SK-N-SH (cell line): ENCODE results near the gene IGFBP7. TPM values are rescaled to one million over a fixed set of nuclear protein-coding genes. Genes with fewer than 3 reads are reported as not detected.

Experiments used
- CTCF ChIA-PET: fragments of 300-600, 350-600 bp; formaldehyde crosslinking; extraction: SDS; loops from one replicate; lab custom pipeline; 2021; lab: Yijun Ruan, JAX
- POLR2A ChIA-PET: fragments of 350-600 bp; sonication (Branson Sonifier 250); formaldehyde crosslinking; extraction: SDS; loops from one replicate; lab custom pipeline; 2020; ENCODE audit warnings: antibody characterized with exemption, inconsistent platforms; lab: Yijun Ruan, JAX
- DNase-seq: peaks from one replicate; pipeline ENCODE4 v3.0.0; 2012
- H2AFZ ChIP-seq: fragments of 200-600 bp; sonication (generic); 2 replicates; pipeline ENCODE4 v1.8.1; 2016; ENCODE audit warnings: antibody characterized with exemption, mild to moderate bottlenecking, low read depth
- H3F3A ChIP-seq: fragments of 200-600 bp; sonication (generic); replicated peaks from 2 replicates; pipeline ENCODE3; 2016; ENCODE audit warnings: antibody characterized with exemption, mild to moderate bottlenecking; ENCODE audit not compliant: insufficient read depth
- H3K27ac ChIP-seq, 2 experiments: fragments of 200-500 bp in 1 of 2; fragments of 200-600 bp in 1 of 2; sonication (Bioruptor generic) in 1 of 2; sonication (generic), shearing (Covaris generic) in 1 of 2; 2 replicates each; pipeline versions ENCODE4 v1.5.1 to v1.6.1; 2014 to 2016; ENCODE audit warnings: low read depth in 2 of 2, inconsistent platforms in 1 of 2, low read length in 1 of 2, mild to moderate bottlenecking in 1 of 2, mixed read lengths in 1 of 2
- H3K27me3 ChIP-seq: fragments of 200-600 bp; sonication (generic), shearing (Covaris generic); 2 replicates; pipeline ENCODE4 v1.6.1; 2016; ENCODE audit warnings: mixed run types; ENCODE audit not compliant: insufficient read depth
- H3K36me3 ChIP-seq, 2 experiments: fragments of 200-500 bp in 1 of 2; fragments of 200-600 bp in 1 of 2; sonication (Bioruptor generic) in 1 of 2; sonication (generic) in 1 of 2; replicated peaks in 1 of 2; 2 replicates each; pipeline versions ENCODE3 to v1.5.1; 2014 to 2016; ENCODE audit warnings: low read length in 1 of 2, mild to moderate bottlenecking in 1 of 2; ENCODE audit not compliant: insufficient read depth in 2 of 2, control insufficient read depth in 1 of 2
- H3K4me1 ChIP-seq, 2 experiments: fragments of 200-500 bp in 1 of 2; fragments of 200-600 bp in 1 of 2; sonication (Bioruptor generic) in 1 of 2; sonication (generic), shearing (Covaris generic) in 1 of 2; 2 replicates each; pipeline versions ENCODE4 v1.5.1 to v1.6.1; 2014 to 2016; ENCODE audit warnings: low read depth in 1 of 2, low read length in 1 of 2, mixed run types in 1 of 2; ENCODE audit not compliant: insufficient read depth in 2 of 2, control insufficient read depth in 1 of 2
- H3K4me2 ChIP-seq: fragments of 200-600 bp; sonication (generic), shearing (Covaris generic); 2 replicates; pipeline ENCODE4 v1.6.1; 2017; ENCODE audit warnings: mixed run types
- H3K4me3 ChIP-seq, 2 experiments: fragments of 200-500 bp in 1 of 2; fragments of 200-600 bp in 1 of 2; sonication (Bioruptor generic) in 1 of 2; sonication (generic), shearing (Covaris generic) in 1 of 2; 2 replicates each; pipeline versions ENCODE4 v1.5.1 to v1.8.1; 2014 to 2016; ENCODE audit warnings: low read depth in 2 of 2, inconsistent platforms in 1 of 2, low read length in 1 of 2, mild to moderate bottlenecking in 1 of 2, mixed read lengths in 1 of 2, moderate library complexity in 1 of 2
- H3K79me2 ChIP-seq: fragments of 200-600 bp; sonication (generic); 2 replicates; pipeline ENCODE4 v1.8.1; 2017; ENCODE audit warnings: mild to moderate bottlenecking; ENCODE audit not compliant: insufficient read depth
- H3K9ac ChIP-seq: fragments of 200-600 bp; sonication (generic); 2 replicates; pipeline ENCODE4 v1.6.1; 2017; ENCODE audit warnings: mixed run types
- H3K9me2 ChIP-seq: fragments of 200-600 bp; sonication (generic); 2 replicates; pipeline ENCODE4 v1.6.1; 2017; ENCODE audit warnings: mixed run types
- H3K9me3 ChIP-seq: fragments of 200-600 bp; sonication (generic); 2 replicates; pipeline ENCODE4 v1.6.1; 2017; ENCODE audit warnings: mixed run types, mild to moderate bottlenecking, moderate library complexity
- H4K20me1 ChIP-seq: fragments of 200-600 bp; sonication (generic); 2 replicates; pipeline ENCODE4 v1.6.1; 2017; ENCODE audit warnings: mild to moderate bottlenecking, mixed run types; ENCODE audit not compliant: insufficient read depth
- ELF1 ChIP-seq: IDR thresholded peaks from 2 replicates; pipeline ENCODE4 v1.4.0; 2012
- EP300 ChIP-seq, 2 experiments: IDR thresholded peaks; 2 replicates each; pipeline versions ENCODE4 v1.4.0 to v1.6.1; 2012; ENCODE audit warnings: borderline replicate concordance in 1 of 2, low read depth in 1 of 2, low read length in 1 of 2
- EZH2phosphoT487 ChIP-seq: fragments of 200-600 bp; sonication (generic); IDR thresholded peaks from 2 replicates; pipeline ENCODE4 v1.6.1; 2017; ENCODE audit warnings: low read depth, mixed run types, mild to moderate bottlenecking, antibody characterized with exemption, moderate library complexity, borderline replicate concordance
- IRF3 ChIP-seq: fragments of 150-350 bp; IDR thresholded peaks from 2 replicates; pipeline ENCODE4 v1.6.1; 2016; ENCODE audit warnings: mild to moderate bottlenecking, low read depth, low read length
- JUND ChIP-seq: IDR thresholded peaks from 2 replicates; pipeline ENCODE4 v1.4.0; 2012
- MAX ChIP-seq: IDR thresholded peaks from 2 replicates; pipeline ENCODE4 v1.4.0; 2012; ENCODE audit warnings: low read depth
- MEF2A ChIP-seq: IDR thresholded peaks from 2 replicates; pipeline ENCODE4 v1.4.0; 2012; ENCODE audit warnings: low read depth, borderline replicate concordance
- NFIC ChIP-seq: IDR thresholded peaks from 2 replicates; pipeline ENCODE4 v1.4.0; 2012; ENCODE audit warnings: borderline replicate concordance
- NRF1 ChIP-seq: IDR thresholded peaks from 2 replicates; pipeline ENCODE4 v1.6.1; 2012; ENCODE audit warnings: low read depth, mild to moderate bottlenecking, low read length
- RFX5 ChIP-seq: IDR thresholded peaks from 2 replicates; pipeline ENCODE4 v1.6.1; 2012; ENCODE audit warnings: mild to moderate bottlenecking, improper control_type of control experiment, low read length
- RXRA ChIP-seq: IDR thresholded peaks from 2 replicates; pipeline ENCODE4 v1.4.0; 2012; ENCODE audit warnings: low read depth, mild to moderate bottlenecking, borderline replicate concordance
- SMC3 ChIP-seq: IDR thresholded peaks from 2 replicates; pipeline ENCODE4 v1.6.1; 2012; ENCODE audit warnings: low read depth, low read length, improper control_type of control experiment
- TEAD4 ChIP-seq: IDR thresholded peaks from 2 replicates; pipeline ENCODE4 v1.4.0; 2012; ENCODE audit warnings: mild to moderate bottlenecking, borderline replicate concordance; ENCODE audit not compliant: insufficient read depth
- USF2 ChIP-seq: fragments of 150-350 bp; IDR thresholded peaks from 2 replicates; pipeline ENCODE4 v1.6.1; 2017; ENCODE audit warnings: antibody characterized with exemption, low read length, low read depth, borderline replicate concordance
- YY1 ChIP-seq: IDR thresholded peaks from 2 replicates; pipeline ENCODE4 v1.4.0; 2012; ENCODE audit warnings: low read depth, mild to moderate bottlenecking
- WGBS: methylation state at CpG from one replicate; pipeline ENCODE4 v1.1.6; 2017; ENCODE audit warnings: low lambda C conversion rate; 5-methylcytosine and 5-hydroxymethylcytosine counted together
- polyA plus RNA-seq, 3 experiments: library from polyadenylated mRNA; depleted of rRNA; stranded (reverse); fragments of >200 nt; gene quantifications; 2 replicates each; pipeline ENCODE4 v1.2.3, GENCODE V29; 2012

IGFBP7 gene
- polyA plus RNA-seq, 1 of the 3 experiments (the other 2 are of a cell fraction): 0.38 TPM

- Histone ChIP-seq H3K4me2 (no peak overlapping the region), H3K9ac (no peak overlapping the region), H3K79me2 (peaks cover 20% of the 10 kb centered on the region), H3K9me2 (no peaks in the 10 kb centered on the region), H2AFZ (no peak overlapping the region), H3K4me3 (no peak overlapping the region), H3K27me3 (no peaks in the 10 kb centered on the region), H3K9me3 (no peaks in the 10 kb centered on the region), H3K36me3 (peaks cover 71 to 87% of the 10 kb centered on the region in 2 experiments), H3K4me1 (no peaks in the 10 kb centered on the region), H3F3A (peaks cover 19% of the 10 kb centered on the region), H3K27ac (no peak overlapping the region), H4K20me1 (no peaks in the 10 kb centered on the region)
- WGBS: 92% methylated on average over 4 of the region's 4 CpGs
- TF ChIP-seq JUND (no peak), NFIC (no peak), MEF2A (no peak)
- CTCF ChIA-PET: interaction anchor here (0.7 to 1.5 kb wide), 3 partner anchors 25 to 1194 kb away, joined by 3 to 7 read pairs (median 6); no protein-coding TSS in a partner anchor
- POLR2A ChIA-PET: no interaction called here
- no peak for DNase-seq
Observed at GRCh38 chr4:57013543-57014120, 96.6 kb downstream of the IGFBP7 start.

- no peaks in the 10 kb centered on the region for H3K27me3 ChIP-seq
- peaks cover 56 to 83% of the 10 kb centered on the region in 2 experiments for H3K36me3 ChIP-seq
- no peak overlapping the region for H3K4me2 ChIP-seq
- no peak for TF ChIP-seq ELF1
- TF ChIP-seq YY1: no peak
- TF ChIP-seq RXRA: no peak
- no peak for TF ChIP-seq MAX
- TF ChIP-seq USF2: no peak
- TF ChIP-seq TEAD4: no peak
- TF ChIP-seq RFX5: no peak
- TF ChIP-seq SMC3: no peak
- no peak for TF ChIP-seq EZH2phosphoT487
- no peak for TF ChIP-seq IRF3
- no peak for TF ChIP-seq NRF1
- TF ChIP-seq EP300 (IDR thresholded peaks at IDR 0.05; ENCODE audit: borderline replicate concordance in 1 of 2, low read depth in 1 of 2, low read length in 1 of 2): no peak
- no peak overlapping the region for H3K4me3 ChIP-seq
- H3K27ac ChIP-seq: no peak overlapping the region
- H3K79me2 ChIP-seq: peaks cover 67% of the 10 kb centered on the region
- no peaks in the 10 kb centered on the region for H3K4me1 ChIP-seq
- 100% methylated on average over 1 of the region's 1 CpG for WGBS
- no peaks in the 10 kb centered on the region for H4K20me1 ChIP-seq
- H3K9me3 ChIP-seq: no peaks in the 10 kb centered on the region
- POLR2A ChIA-PET: no interaction called here
- no peak for DNase-seq
- H3F3A ChIP-seq: peaks cover 9% of the 10 kb centered on the region
- no peaks in the 10 kb centered on the region for H3K9me2 ChIP-seq
- no peak overlapping the region for H2AFZ ChIP-seq
- CTCF ChIA-PET: no interaction called here
- no peak overlapping the region for H3K9ac ChIP-seq
Observed at GRCh38 chr4:56999751-57000150, 110.4 kb downstream of the IGFBP7 start.
